ENCODE data around the gene CEP295NL. TPM values are rescaled to one million over a fixed set of nuclear protein-coding genes. Genes with fewer than 3 reads are reported as not detected.
A peak's percentile ranks its signal among the peaks of the same experiment; 100 is the strongest.

CEP295NL gene
- total RNA-seq, 2 donors from 2014 or later: 1.3 to 3.1 TPM

DNA sequence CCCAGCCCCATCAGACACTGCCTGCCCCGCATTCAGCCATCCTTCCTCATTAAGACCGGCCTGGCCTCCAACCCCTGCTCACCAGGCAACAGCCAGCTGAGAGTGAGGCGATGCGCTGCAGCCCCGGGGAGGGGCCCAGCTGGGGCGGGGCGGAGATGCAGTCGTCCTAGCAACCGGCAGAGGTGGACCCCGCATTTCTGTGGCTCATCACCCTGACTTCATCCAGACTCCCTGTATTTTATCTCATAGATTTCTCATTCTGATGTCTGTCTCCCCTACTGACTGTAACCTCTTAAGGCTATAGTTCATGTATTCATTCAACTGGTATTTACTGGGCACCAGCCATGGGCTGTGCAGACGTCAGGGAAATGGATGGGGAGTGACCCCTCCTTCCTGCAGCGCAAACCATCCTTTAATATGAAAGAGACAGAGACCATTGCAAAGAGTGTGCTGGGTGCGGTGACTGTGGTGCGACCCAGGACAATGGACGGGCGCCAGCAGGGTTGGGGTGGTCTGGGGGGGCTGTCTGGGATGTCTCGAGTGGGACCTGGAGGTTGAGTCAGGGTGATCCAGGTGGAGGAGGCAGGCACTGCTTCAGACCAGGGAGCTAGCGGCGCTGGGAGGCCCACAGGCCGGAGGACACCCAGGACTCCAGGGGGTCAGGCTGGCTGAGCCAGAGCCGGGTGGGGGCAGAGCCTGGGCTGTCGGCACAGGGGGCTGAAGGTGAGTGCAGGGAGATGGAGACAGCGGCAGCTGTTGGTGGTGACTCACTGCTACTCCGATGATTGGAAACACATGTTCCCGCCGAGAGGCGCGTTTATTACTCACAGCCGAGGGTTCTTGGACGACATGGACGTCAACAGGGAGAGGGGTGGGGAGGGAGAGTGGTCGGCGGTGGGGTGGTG is 32.7 kb upstream of the CEP295NL start:
- intact Hi-C loops (cut with DNase I): no loop called here
- TF ChIP-seq, protein P1, sequence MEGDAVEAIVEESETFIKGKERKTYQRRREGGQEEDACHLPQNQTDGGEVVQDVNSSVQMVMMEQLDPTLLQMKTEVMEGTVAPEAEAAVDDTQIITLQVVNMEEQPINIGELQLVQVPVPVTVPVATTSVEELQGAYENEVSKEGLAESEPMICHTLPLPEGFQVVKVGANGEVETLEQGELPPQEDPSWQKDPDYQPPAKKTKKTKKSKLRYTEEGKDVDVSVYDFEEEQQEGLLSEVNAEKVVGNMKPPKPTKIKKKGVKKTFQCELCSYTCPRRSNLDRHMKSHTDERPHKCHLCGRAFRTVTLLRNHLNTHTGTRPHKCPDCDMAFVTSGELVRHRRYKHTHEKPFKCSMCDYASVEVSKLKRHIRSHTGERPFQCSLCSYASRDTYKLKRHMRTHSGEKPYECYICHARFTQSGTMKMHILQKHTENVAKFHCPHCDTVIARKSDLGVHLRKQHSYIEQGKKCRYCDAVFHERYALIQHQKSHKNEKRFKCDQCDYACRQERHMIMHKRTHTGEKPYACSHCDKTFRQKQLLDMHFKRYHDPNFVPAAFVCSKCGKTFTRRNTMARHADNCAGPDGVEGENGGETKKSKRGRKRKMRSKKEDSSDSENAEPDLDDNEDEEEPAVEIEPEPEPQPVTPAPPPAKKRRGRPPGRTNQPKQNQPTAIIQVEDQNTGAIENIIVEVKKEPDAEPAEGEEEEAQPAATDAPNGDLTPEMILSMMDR (IDR thresholded peaks at IDR 0.05): no peak
- TF ChIP-seq POLR2A (IDR thresholded peaks at IDR 0.05): no peak
- Histone ChIP-seq H3K4me3 (no peak overlapping the region), H3K27ac (peak overlapping the region; percentile 91 to 94 (median 93)), H3K27me3 (no peaks in the 10 kb centered on the region), H3K4me1 (peaks cover 23% of the 10 kb centered on the region), H3K9me3 (no peaks in the 10 kb centered on the region), H3K36me3 (replicated peaks in 1 of 2; ENCODE audit: insufficient read depth in 1 of 2, low read depth in 2 of 2) (no peaks in the 10 kb centered on the region)
- 80 to 81% methylated on average over 28 to 32 of the region's 33 CpGs for WGBS, 2 donors
- DNase-seq (peak in 2 of 4 donors; percentile 35 to 42), ATAC-seq (no peak)

DNA sequence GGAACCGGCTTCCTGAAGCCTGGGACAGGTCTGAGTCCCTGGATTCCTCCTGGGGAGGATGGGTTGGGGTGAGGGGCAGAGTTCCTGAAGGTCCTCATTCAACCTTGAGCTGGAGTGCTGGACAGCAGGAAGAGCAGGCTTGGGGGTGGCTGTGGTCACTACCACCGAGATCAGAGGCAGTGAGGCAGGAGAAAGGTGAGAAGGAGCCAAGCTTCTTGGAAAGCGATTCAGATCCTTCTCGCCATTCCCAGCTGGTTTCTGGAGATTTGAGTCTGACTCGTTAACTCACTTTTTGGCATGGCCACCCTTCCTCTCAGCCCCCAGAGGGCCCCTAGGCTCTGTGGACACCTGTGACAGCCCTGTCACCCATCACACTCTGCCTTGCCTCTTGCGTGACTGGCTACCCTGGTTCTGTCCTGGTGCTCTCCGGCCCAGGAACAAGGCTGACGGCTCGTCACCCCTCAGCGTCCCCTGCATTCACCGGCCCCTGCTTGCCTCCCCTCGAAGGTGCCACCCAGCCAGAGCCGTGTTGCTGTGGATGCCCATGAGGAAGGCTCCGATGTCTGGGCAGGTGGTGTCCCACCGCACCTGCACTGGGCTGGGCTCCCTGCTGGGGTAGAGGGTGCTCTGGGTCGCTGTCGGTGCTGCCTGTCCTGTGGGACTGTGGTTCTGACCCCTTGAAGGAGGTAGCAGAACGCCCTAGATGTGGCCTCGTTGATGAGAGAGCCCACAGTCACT is 31.8 kb upstream of the CEP295NL start:
- intact Hi-C loops (cut with DNase I): no loop called here
- Histone ChIP-seq H3K9me3 (no peaks in the 10 kb centered on the region), H3K36me3 (replicated peaks in 1 of 2; ENCODE audit: insufficient read depth in 1 of 2, low read depth in 2 of 2) (no peaks in the 10 kb centered on the region), H3K27ac (peak overlapping the region; percentile 91 to 94 (median 93)), H3K27me3 (no peaks in the 10 kb centered on the region), H3K4me3 (no peak overlapping the region), H3K4me1 (peaks cover 23% of the 10 kb centered on the region)
- no peak for ATAC-seq
- no peak for DNase-seq
- 66 to 85% methylated on average over 14 to 15 of the region's 19 CpGs for WGBS, 2 donors
- TF ChIP-seq POLR2A (IDR thresholded peaks at IDR 0.05): no peak
- TF ChIP-seq, protein P1 (IDR thresholded peaks at IDR 0.05): no peak

DNA sequence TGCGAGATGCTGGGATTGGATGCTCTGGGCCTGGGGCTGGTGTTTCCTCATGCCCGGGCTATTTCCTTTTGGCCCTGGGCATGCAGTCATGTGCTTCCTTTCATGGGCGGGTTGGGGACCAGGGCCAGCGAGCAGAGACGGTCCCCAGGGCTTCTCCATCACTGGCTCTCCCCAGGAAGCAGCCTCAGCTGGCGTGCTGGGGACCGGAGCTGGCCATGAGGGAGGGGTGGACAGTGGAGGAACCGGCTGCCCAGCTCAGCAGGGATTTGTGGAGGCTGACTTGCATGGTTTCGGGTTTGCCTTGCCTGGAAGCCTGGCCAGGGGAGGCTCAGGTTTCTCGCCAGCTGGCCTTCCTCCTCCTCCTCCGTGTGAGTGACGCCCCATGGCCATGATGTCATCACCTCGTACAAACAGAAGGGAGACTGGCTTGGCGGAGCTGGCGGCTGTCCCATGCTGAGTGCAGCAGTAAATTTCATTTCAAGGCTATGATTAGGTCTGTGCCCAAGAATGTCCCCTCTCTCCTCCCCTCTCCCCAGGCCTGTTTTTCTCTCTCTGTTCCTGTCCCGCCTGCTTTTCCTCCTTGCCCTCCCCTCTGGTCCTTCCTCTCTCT is 31.1 kb upstream of the CEP295NL start:
- WGBS, 2 donors: 1 to 11% methylated on average over 6 to 16 of the region's 16 CpGs
- Histone ChIP-seq H3K36me3 (replicated peaks in 1 of 2; ENCODE audit: insufficient read depth in 1 of 2, low read depth in 2 of 2) (no peaks in the 10 kb centered on the region), H3K4me3 (no peak overlapping the region), H3K4me1 (peaks cover 23% of the 10 kb centered on the region), H3K9me3 (no peaks in the 10 kb centered on the region), H3K27me3 (no peaks in the 10 kb centered on the region), H3K27ac (peak overlapping the region; percentile 91 to 94 (median 93))
- TF ChIP-seq, protein P1 (IDR thresholded peaks at IDR 0.05): no peak
- peak in 2 of 3 donors; percentile 65 to 67 for TF ChIP-seq POLR2A (IDR thresholded peaks at IDR 0.05)
- ATAC-seq (peak; percentile 95), DNase-seq (peak; percentile 98 to 99 (median 99))
- intact Hi-C loops (cut with DNase I): no loop called here

DNA sequence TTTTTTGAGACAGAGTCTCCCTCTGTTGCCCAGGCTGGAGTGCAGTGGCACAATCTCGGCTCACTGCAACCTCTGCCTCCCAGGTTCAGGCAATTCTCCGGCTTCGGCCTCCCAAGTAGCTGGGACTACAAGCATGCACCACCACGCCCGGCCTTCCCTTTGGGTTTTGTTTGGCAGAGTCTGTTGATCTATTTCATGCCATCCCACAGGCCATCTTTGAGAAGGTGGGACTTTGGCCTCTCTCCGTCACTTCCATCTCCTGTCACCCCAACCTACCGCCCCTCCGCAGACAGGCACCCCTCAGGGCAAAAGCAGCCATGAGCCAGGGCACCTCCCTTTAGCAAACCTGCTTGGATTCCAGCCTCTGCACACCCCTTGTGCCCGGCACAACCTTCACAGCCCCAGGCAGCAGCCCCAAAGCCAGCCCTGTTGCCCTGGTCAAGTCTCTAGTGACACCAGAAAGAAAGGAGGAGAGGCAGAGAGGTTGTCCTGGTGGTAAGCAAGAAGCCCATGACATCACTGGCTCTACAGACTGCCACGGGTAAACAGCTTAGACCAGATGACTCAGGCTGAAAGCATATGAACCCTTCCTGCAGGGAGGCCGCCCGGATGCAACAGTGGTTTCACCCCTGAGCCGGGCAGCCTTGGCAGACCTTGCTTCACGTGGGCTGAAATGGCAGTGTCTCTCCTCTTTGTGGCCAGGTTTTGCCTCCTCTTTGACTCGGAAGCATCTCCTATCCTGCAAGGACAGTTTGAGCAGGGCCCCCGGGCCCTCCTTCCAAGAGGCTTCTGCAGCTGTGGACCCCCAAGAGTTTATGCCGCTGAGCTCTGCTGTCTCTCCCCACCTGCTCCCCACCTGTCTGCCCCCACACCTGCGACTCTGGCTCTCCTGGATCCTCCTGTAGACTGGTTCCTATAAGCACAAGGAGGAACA is 30.3 kb upstream of the CEP295NL start:
- intact Hi-C loops (cut with DNase I): no loop called here
- 77 to 86% methylated on average over 16 to 18 of the region's 18 CpGs for WGBS, 2 donors
- Histone ChIP-seq H3K36me3 (replicated peaks in 1 of 2; ENCODE audit: insufficient read depth in 1 of 2, low read depth in 2 of 2) (no peaks in the 10 kb centered on the region), H3K4me3 (no peak overlapping the region), H3K9me3 (no peaks in the 10 kb centered on the region), H3K27ac (peak overlapping the region; percentile 91 to 94 (median 93)), H3K27me3 (no peaks in the 10 kb centered on the region), H3K4me1 (peaks cover 23% of the 10 kb centered on the region)
- DNase-seq: peak; percentile 40 to 61 (median 51)
- no peak for TF ChIP-seq POLR2A (IDR thresholded peaks at IDR 0.05)
- TF ChIP-seq, protein P1 (IDR thresholded peaks at IDR 0.05): no peak
- no peak for ATAC-seq
